GOT3 (cell line): ENCODE data around the gene LCMT2.
A peak's percentile ranks its signal among the peaks of the same experiment; 100 is the strongest.

Experiments used
- DNase-seq: peaks from one replicate; lab custom pipeline; 2025; ENCODE audit warnings: mixed read lengths; lab: John Stamatoyannopoulos, UW

The LCMT2 gene

GRCh38 chr15:43329960-43330779, at the start of gene LCMT2:
TSS of gene LCMT2 (minus strand) at chr15:43330573. CDS start at chr15:43330489, 84 bp downstream.
- peak; percentile 60 for DNase-seq

- DNase-seq: no peak
Observed at GRCh38 chr15:43378601-43379000, 48.2 kb upstream of the LCMT2 start.

GRCh38 chr15:43376017-43376705, 45.8 kb upstream of the LCMT2 start:
- no peak for DNase-seq

- DNase-seq: peak; percentile 56
Observed at GRCh38 chr15:43370975-43371974, 40.9 kb upstream of the LCMT2 start, which contains the start of the genes TUBGCP4 and ZSCAN29. TSS of gene TUBGCP4 (plus strand) at chr15:43371101. CDS start at chr15:43371355, 254 bp downstream. TSS of gene ZSCAN29 (minus strand) at chr15:43371043. CDS start at chr15:43369913, 1,130 bp downstream.

- DNase-seq: no peak
Observed at GRCh38 chr15:43370310-43370974, 40.1 kb upstream of the LCMT2 start.

- no peak for DNase-seq
Observed at GRCh38 chr15:43361313-43361903, 31.0 kb upstream of the LCMT2 start.

- no peak for DNase-seq
Observed at GRCh38 chr15:43360821-43361220, 30.4 kb upstream of the LCMT2 start.

GRCh38 chr15:43352693-43353382, 22.5 kb upstream of the LCMT2 start:
- no peak for DNase-seq

GRCh38 chr15:43347114-43347513, 16.7 kb upstream of the LCMT2 start:
- no peak for DNase-seq

GRCh38 chr15:43346305-43346704, 15.9 kb upstream of the LCMT2 start:
- DNase-seq: no peak

- DNase-seq: no peak
Observed at GRCh38 chr15:43330780-43331087, 361 bp upstream of the LCMT2 start.

GRCh38 chr15:43329217-43329959, 985 bp downstream of the LCMT2 start:
- no peak for DNase-seq

GRCh38 chr15:43325039-43325684, 5.2 kb downstream of the LCMT2 start:
- DNase-seq: no peak

- DNase-seq: no peak
Observed at GRCh38 chr15:43318990-43319771, 11.2 kb downstream of the LCMT2 start.

GRCh38 chr15:43317566-43318184, 12.7 kb downstream of the LCMT2 start:
- no peak for DNase-seq

- no peak for DNase-seq
Observed at GRCh38 chr15:43316971-43317346, 13.4 kb downstream of the LCMT2 start.

- no peak for DNase-seq
Observed at GRCh38 chr15:43316016-43316970, 14.1 kb downstream of the LCMT2 start.
